H4 (cell line): ENCODE measurements around the gene KCNG3. TPM values are rescaled to one million over a fixed set of nuclear protein-coding genes. Genes with fewer than 3 reads are reported as not detected.

Source experiments
- DNase-seq: peaks from one replicate; pipeline ENCODE4 v3.0.0-alpha.2; 2015; ENCODE audit warnings: low spot score
- total RNA-seq: library from RNA; depleted of rRNA; stranded (reverse); fragments of >200 nt; shearing (Covaris generic); gene quantifications from 2 replicates; pipeline ENCODE4 v1.2.3, GENCODE V29; 2014; rRNA removed

KCNG3 gene, protein sequence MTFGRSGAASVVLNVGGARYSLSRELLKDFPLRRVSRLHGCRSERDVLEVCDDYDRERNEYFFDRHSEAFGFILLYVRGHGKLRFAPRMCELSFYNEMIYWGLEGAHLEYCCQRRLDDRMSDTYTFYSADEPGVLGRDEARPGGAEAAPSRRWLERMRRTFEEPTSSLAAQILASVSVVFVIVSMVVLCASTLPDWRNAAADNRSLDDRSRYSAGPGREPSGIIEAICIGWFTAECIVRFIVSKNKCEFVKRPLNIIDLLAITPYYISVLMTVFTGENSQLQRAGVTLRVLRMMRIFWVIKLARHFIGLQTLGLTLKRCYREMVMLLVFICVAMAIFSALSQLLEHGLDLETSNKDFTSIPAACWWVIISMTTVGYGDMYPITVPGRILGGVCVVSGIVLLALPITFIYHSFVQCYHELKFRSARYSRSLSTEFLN
- 0.12 and 0.27 TPM in 2 replicates for total RNA-seq

DNA sequence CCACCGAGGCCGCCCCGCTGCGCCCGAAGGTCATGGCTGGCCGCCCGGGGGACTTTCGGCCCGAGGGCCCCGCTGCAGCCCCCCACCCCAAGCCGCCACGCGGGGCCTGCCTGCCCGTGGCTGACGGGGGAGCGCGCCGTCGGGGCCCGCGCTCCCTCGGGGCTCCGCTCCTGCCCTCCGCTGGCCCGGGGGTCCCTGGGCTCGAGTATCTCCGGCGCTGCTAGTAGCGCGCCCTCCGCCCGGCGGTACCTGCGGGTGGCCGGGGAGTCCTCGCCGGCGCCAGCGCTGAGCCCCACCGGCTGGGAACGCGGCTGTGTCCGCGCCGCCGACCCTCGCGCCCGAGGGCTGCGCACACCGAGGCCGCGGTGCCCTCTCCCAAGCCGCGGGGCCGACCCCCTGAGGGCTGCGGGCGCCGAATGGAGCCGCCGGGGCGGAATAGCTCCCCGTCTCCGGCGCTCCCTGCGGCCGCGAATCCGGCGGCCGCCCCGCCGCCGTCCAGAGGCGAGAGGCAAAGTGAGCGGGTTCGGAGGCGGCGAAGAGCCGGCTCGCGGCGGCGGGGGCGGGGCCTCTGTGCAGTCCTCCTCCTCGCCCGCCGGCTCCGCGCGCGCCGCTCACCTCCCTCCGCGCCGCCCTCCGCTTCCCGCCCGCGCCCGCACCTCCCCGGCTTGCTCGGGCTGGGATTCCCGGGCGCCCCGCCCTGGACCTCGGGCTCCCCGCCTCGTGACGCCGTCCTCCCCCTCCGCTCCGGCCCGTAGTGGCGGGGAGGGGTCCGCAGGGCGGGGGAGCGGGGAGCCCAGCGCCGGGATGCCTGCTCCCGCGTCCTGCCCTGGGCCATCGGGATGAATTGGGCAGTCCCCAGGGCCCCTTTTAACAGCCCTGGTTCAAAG lies at the start of gene KCNG3:
Gene KCNG3 (minus strand): TSS at position 515 of the 887 bp plus-strand sequence. CDS start 481 bp downstream, at position 34.
- peak; percentile 17 for DNase-seq

DNA sequence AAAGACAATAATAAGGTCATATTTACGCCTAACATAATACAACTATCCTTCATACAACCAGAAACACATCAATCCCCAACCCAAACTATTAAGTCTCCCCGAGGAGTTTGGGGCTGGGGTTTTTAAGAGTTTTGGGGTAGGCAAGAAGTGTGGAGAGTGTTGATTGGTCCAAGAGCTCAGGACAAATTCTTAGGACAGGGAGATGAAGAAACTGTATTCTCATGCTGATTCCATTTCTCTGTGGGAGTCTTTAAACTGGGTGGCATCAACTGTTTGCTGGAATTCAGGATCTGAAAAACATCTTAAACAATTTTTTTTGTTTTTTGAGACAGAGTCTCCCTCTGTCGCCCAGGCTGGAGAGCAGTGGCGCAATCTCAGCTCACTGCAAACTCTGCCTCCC lies 49.1 kb upstream of the KCNG3 start:
- DNase-seq, result no peak

DNA sequence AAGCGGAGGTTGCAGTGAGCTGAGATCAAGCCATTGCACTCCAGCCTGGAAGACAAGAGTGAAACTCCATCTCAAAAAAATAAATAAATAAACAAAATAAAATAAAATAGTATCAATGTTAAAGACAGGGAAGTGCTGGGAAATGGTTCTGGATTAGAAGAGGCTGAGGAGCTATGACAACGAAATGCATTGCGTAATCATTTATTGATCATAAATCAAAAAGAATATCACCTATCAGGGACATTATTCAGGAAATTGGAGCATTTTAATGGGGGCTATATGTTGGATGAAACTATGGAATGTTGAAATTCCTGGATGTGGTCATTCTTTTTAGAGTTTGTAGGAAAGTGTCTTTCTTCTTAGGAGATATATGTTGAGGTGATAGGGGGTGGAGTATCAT lies 43.7 kb upstream of the KCNG3 start:
- DNase-seq, result no peak

DNA sequence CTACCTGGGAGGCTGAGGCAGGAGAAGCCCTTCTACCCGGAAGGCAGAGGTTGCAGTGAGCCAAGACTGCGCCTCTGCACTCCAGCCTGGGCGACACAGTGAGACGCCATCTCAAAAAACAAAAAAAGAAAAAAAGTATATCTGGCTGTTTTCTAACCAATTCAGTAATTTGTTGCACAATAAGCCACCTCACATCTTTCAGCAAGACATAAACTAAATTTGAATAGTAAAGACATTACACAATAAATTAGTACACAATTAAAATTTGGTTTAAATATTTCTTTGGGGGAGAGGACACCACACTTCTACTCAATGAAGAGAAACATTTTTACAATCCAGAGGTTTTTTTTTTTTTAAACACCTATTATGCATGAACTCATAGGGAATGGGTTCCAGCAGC lies 38.6 kb upstream of the KCNG3 start:
- DNase-seq, result no peak

DNA sequence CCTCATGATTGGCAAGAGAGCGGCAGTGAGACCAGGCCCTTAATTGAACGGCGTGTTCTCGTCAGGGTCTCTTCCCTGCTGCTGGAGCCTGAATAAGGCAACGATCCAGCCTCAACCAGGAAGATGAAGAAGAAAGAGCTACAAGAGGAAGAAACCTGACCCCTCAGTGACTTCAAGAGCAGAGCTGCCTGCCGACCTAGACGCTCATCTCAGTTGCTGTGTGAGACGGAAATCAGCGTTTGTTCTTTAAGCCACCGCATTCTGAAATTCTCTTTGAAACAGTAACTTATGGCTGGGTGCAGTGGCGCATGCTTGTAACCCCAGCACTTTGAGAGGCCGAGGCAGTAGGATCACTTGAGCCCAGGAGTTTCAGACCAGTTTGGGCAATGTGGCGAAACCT lies 29.6 kb upstream of the KCNG3 start:
- DNase-seq, result no peak

DNA sequence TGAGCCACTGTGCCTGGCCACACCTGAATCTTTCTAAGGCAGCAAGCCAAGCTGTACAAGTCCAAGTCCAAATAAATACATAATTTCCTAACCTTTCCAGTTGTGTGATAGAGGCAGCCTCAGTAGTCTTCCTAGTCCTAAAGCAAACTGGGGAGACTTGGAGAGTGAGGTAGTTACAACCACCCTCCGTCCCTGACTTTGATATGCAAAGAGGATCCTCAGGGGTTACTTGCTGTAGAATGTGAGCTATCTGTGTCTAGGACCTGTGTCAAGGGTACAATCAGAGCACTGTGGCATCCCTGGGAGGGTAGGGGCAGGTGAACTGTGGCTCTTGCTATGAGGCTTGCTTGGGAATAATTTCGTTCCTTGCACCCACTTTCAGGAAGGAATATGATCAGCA lies 28.3 kb upstream of the KCNG3 start:
- no peak for DNase-seq

DNA sequence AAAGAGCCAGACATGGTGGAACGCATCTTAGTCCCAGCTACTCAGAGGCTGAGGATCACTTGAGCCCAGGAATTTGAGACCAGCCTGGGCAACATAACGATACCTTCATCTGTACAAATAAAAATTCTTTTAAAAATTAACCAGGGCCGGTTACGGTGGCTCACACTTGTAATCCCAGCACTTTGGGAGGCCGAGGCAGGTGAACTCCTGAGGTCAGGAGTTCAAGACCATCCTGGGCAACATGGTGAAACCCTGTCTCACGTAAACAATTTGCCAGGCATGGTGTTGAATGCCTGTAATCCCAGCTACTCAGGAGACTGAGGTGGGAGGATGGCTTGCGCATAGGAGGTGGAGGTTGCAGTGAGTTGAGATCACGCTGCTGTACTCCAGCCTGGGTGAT lies 25.8 kb upstream of the KCNG3 start:
- no peak for DNase-seq

DNA sequence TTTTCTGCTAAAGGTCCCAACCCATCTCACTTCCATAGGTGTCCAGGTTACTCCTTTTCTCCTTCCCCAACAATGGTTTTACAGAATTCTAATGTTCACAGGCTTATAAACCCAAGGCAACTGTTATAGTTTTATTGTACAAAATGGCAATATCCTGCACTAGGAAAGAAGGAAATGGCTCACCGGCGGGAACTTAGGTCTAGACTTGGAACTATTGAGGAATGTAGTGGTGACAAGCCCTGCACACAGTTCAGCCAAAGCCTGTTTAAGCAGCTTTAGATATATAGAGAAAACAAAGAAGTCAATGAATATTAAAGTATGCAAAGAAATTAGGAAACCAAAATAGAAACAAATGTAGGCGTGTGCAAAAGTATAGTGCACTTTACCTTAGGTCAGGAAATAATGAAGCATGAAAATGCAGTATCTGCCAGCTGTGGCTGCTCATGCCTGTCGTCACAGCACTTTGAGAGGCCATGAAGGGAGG lies 22.7 kb upstream of the KCNG3 start:
- DNase-seq, result no peak

DNA sequence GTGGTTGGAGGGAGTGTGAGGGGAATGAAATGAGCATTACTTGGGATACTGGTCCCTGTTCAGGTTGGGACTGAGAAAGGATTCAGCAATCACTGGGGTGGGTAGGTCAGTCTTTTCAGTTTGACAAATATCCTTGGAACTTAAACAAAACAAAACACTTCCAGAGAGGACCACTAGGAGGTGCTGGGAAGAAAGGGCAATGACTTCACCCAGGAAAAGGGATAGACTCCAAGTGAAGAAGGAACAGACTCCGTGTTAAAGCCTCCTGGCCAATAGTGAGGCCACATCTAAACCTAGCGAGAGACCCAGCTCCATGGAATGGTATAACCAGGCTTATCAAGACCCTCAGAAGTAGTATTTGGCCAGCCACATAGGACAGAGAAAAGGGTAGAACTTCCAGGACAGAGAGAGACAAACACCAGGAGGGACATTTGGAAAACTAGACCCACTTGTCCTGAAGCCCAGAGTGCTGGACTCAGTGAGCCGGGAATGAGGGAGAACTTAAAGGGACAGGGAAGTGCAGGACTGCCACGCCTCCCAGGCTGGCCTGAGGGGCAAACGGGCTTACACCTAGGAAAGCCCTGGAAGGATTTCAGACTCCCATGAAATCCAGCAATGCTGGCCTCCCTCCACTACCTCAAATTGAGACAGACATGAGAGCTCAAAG lies 19.6 kb upstream of the KCNG3 start:
- peak; percentile 37 for DNase-seq

DNA sequence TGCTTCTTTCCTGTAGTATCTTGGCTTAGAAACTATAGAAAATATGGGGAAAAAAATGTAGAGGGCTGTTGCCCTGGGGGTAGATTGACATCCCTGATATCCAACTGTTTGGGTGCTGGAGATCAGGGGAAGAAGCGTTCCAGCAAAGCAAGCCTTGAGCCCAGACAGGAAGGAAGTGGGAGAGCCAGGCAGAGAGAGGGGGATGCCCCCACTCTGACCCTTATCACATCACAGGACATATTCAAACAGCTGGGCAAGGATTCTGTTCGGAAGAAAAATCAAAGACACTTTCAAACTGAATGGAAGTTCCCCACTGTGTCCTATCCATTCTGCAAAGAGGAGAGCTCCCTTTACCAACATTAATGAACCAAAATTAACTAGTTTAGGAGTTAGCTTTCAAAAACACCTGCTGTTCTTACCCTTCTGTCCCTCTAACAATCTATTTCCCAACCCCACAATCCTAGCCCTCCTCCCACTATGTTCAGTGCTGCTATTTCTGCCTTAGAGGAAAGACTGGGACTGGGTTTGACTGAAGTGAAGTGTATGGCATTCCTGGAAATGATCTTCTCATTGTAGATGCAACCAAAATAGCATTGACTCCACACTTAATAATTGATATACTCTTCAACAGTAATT lies 16.9 kb upstream of the KCNG3 start:
- no peak for DNase-seq

DNA sequence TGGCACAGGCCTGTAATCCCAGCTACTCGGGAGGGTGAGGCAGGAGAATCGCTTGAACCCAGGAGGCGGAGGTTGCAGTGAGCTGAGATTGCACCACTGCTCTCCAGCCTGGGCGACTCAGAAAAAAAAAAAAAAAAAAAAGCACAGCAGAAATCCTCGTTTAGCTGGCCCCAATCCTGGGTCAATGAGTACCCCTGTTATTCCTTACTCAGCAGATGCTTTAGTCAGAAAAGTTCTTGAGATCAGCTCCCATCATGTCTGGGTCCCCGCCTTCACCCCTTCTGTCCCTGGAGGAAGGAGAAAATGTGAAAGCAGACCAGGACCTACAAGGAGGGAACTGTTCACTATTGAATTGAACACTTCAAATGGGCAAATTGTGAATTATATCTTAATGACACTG lies 16.4 kb upstream of the KCNG3 start:
- no peak for DNase-seq

DNA sequence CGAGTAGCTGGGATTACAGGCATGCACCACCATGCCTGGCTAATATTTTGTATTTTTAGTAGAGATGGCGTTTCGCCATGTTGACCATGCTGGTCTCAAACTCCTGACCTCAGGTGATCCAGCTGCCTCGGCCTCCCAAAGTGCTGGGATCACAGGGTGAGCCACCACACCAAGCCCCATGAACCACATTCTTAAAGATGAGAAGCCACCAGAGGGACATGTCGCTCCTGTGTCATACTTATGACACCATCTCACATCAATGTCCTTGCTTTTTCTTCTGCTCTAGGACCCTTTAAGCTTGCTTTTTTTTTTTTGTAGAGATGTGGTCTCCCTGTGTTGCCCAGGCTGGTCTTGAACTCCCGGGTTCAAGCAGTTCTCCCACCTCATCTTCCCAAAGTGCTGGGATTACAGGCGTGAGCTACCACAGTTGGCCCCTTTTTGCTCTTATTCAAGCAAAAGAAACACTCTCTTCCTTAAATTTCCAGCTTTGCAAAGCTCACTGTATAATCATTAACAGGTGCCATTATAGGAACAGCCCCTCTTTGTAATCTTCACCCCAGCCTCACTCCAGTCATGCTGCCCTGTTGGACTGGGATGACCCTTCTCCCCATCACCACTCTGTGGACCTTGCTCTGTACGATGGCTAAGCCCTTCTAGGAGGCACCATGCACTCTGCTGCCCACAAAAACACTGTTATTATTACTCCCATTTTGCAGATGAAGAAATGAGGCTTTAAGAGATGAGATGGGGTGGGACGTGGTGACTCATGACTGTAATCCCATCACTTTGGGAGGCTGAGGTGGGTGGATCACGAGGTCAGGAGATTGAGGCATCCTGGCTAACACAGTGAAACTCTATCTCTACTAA lies 10.8 kb upstream of the KCNG3 start:
- DNase-seq, result no peak

DNA sequence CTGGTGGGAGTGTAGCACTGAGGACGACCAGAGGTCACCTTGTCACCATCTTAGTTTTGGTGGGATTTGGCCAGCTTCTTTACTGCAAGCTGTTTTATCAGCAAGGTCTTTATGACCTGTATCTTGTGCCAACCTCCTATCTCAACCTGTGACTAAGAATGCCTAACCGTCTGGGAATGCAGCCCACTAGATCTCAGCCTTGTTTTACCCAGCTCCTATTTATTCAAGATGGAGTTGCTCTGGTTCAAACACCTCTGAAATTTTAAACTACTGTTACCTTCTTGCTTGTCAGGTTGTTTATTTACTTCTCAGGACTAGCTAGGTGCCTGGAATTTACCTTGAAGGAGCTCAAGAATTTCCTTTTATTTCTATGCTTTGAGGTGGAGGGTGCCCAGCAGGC lies 9.5 kb upstream of the KCNG3 start:
- no peak for DNase-seq

DNA sequence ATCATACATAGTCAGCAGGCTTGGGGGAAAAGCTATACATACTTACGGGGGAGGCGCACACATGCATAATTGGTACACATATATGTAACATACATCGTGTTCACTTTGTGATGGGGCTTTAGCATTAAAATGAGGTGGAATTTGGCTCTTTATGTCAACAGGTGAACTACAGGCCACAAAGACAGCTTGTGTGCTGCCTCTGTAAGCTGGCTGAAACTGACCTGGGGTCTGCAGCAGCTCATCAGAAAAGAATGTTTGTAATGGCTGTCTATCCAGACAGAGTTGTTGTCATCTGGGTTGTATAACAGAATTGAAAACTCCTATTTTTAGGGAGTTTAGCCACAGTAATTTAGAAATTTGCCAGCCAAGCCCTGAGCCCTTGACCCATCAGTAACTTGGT lies 4.7 kb upstream of the KCNG3 start:
- DNase-seq, result no peak

DNA sequence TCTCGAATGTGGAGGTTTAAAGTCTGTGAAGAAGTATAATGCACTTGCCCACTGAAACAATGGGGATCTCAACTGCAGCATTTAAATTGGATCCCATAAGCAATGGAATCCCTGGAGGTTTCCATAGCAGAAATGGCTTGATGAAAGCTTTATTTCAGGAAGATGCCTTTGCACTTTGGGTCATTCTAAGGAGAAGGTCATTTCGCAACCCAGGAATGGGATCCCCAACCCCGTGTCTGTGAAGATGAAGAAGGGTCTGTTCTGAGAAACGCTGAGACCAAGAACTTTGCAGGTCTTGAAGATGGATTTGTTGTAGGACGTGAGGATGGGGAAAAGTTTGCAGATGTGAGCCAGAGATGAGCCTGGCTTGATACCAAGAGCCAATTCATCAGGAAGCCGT lies 1.8 kb upstream of the KCNG3 start:
- DNase-seq, result no peak

DNA sequence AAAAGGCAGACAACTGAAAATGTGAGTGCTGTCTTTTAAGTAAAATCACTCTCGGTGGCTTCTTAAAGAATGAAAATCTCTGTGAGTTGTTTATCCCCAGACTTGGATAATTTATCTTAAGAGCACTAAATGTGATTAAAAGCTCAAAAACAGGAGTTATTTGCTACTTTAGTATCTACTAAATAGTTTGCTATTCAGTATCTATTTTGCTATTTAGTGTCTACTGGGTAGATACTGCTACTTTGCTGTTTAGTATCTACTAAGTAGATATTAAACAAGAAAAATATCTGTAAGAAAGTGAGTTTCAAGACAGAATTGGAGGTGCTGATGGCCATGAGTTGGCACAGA lies 1.4 kb upstream of the KCNG3 start:
- no peak for DNase-seq

DNA sequence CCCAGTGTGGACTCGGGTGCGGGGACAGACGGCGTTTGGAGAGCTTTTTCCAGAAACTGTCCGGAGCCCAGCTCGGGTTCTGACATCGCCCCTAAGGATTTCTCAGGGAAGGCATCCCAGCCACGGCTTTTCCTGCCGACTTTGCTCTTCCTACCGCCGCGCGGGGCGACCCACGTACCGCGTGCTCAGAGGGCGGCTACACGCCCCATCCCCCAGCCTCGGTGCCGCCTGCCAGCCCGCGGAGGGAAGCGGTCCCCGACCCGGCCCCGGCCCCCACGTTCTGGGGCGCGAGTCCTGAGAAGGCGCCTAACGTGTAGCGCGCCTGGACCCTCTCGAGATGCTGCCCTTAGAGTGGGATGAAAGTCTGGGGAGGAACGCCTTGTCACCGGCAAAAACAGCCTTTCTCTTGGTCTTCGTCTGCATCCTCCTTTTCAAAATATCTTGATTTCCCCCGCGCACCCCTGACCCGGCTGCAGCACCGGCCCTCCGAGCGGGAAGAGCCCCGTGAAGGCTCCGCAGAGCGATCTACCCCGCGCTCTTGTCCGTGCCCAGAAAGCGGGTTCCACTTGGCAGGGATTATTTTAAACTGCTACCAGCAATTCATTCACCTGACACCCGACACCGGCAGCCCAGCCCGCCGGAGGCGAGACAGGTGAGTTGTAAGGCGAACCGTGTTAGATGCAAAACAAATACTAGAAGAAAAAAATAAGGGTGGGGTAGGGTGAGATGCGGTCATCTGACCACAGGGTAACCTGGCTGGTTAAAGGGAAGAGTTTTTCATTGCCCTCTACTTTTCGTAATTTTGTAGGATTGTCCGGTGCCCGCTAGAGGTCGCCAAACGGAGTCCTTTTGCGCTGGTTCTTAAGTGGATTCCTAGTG lies 812 bp upstream of the KCNG3 start:
- peak; percentile 64 for DNase-seq

DNA sequence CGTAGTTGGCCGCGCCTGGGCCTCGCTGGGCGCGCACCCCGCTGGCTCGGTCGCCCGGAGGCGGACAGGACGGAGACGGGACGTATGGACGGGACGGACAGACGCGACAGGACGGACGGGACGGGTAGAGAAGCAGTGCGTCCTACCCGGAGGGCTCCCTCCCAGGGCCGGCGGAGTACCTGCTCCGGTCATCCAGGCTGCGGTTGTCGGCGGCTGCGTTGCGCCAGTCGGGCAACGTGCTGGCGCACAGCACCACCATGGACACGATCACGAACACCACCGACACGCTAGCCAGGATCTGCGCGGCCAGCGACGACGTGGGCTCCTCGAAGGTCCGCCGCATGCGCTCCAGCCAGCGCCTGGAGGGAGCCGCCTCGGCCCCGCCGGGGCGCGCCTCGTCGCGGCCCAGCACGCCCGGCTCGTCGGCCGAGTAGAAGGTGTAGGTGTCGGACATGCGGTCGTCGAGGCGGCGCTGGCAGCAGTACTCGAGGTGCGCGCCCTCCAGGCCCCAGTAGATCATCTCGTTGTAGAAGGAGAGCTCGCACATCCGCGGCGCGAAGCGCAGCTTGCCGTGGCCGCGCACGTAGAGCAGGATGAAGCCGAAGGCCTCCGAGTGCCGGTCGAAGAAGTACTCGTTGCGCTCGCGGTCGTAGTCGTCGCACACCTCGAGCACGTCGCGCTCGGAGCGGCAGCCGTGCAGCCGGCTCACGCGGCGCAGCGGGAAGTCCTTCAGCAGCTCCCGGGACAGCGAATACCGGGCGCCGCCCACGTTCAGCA lies 903 bp downstream of the KCNG3 start:
- DNase-seq, result no peak

DNA sequence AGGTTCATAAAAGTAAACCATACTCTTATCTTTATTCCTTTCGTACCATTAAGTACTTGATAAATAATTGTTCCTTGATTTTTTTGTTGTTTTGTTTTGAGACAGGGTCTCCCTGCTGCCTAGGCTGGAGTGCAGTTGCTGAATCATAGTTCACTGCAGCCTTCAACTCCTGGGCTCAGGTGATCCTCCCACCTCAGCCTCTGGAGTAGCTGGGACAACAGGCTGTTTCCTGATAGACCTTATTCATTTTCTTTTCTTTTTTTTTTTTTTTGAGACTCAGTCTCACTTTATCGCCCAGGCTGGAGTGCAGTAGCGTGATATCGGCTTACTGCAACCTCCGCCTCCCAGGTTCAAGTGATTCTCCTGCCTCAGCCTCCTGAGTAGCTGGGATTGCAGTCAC lies 5.5 kb downstream of the KCNG3 start:
- no peak for DNase-seq
